Osteoblast (primary cell): ENCODE results near the gene CCDC91. TPM values are rescaled to one million over a fixed set of nuclear protein-coding genes. Genes with fewer than 3 reads are reported as not detected.

Experiments used
- DNase-seq: peaks from one replicate; pipeline ENCODE4 v3.0.0; 2011; ENCODE audit warnings: low spot score, mixed read lengths; ENCODE audit not compliant: insufficient read length; ENCODE audit errors: missing footprints
- H2AFZ ChIP-seq: 2 replicates; pipeline ENCODE4 v1.6.0; 2011; ENCODE audit warnings: mild to moderate bottlenecking, low read length
- H3K27ac ChIP-seq: 2 replicates; pipeline ENCODE4 v1.5.1; 2011; ENCODE audit warnings: mild to moderate bottlenecking, low read depth, low read length, moderate library complexity
- H3K27me3 ChIP-seq: 2 replicates; pipeline ENCODE4 v1.6.0; 2012; ENCODE audit warnings: mild to moderate bottlenecking, control low read depth, inconsistent platforms, low read length, moderate library complexity; ENCODE audit not compliant: insufficient read depth
- H3K36me3 ChIP-seq: 2 replicates; pipeline ENCODE4 v1.5.1; 2011; ENCODE audit warnings: mild to moderate bottlenecking, low read length, control low read depth, moderate library complexity; ENCODE audit not compliant: insufficient read depth
- H3K4me1 ChIP-seq: 2 replicates; pipeline ENCODE4 v1.5.1; 2011; ENCODE audit warnings: mild to moderate bottlenecking, low read length, control low read depth, moderate library complexity; ENCODE audit not compliant: insufficient read depth
- H3K4me2 ChIP-seq: 2 replicates; pipeline ENCODE4 v1.6.0; 2011; ENCODE audit warnings: mild to moderate bottlenecking, low read length; ENCODE audit not compliant: insufficient read depth
- H3K4me3 ChIP-seq: fragments of 200-600 bp; sonication (generic); 3 replicates; pipeline ENCODE4 v1.5.1; 2012; ENCODE audit warnings: mild to moderate bottlenecking, low read length, inconsistent platforms; ENCODE audit not compliant: insufficient read depth
- H3K79me2 ChIP-seq: 2 replicates; pipeline ENCODE4 v1.6.0; 2012; ENCODE audit warnings: mild to moderate bottlenecking, low read length, control low read depth, inconsistent platforms; ENCODE audit not compliant: insufficient read depth
- H3K9me3 ChIP-seq: 2 replicates; pipeline ENCODE4 v1.5.1; 2011; ENCODE audit warnings: low read depth, low read length, control low read depth
- H4K20me1 ChIP-seq: 2 replicates; pipeline ENCODE4 v1.6.0; 2012; ENCODE audit warnings: mild to moderate bottlenecking, low read length, control low read depth; ENCODE audit not compliant: insufficient read depth
- CTCF ChIP-seq: IDR thresholded peaks from 2 replicates; pipeline ENCODE4 v1.5.1; 2011; ENCODE audit warnings: mild to moderate bottlenecking, low read depth, low read length, moderate library complexity; ENCODE audit errors: extremely low read depth
- total RNA-seq: library from RNA; depleted of rRNA; stranded (reverse); fragments of >200 nt; gene quantifications from 2 replicates; pipeline ENCODE4 v1.2.3, GENCODE V29; 2012

CCDC91 gene
- total RNA-seq, 1 donor = 36.2 TPM

GRCh38 chr12:28517101-28517500, 326.8 kb downstream of the CCDC91 start:
- H4K20me1 ChIP-seq = no peaks in the 10 kb centered on the region
- no peak for TF ChIP-seq CTCF
- no peak overlapping the region for H3K4me3 ChIP-seq

GRCh38 chr12:28527631-28528249, 337.5 kb downstream of the CCDC91 start:
- H3K36me3 ChIP-seq = no peaks in the 10 kb centered on the region
- H3K9me3 ChIP-seq = no peaks in the 10 kb centered on the region
- no peaks in the 10 kb centered on the region for H3K79me2 ChIP-seq
- H3K4me1 ChIP-seq = no peaks in the 10 kb centered on the region
- no peaks in the 10 kb centered on the region for H3K27me3 ChIP-seq
- no peak overlapping the region for H3K4me2 ChIP-seq
- DNase-seq = no peak
- no peak for TF ChIP-seq CTCF
- H4K20me1 ChIP-seq = no peaks in the 10 kb centered on the region
- H3K27ac ChIP-seq = no peak overlapping the region
- no peak overlapping the region for H3K4me3 ChIP-seq
- no peak overlapping the region for H2AFZ ChIP-seq

More at GRCh38 chr12:28517101-28517500, 326.8 kb downstream of the CCDC91 start:
- no peak overlapping the region for H3K27ac ChIP-seq
- no peak overlapping the region for H3K4me2 ChIP-seq
- H3K9me3 ChIP-seq = no peaks in the 10 kb centered on the region
- no peaks in the 10 kb centered on the region for H3K27me3 ChIP-seq
- H3K79me2 ChIP-seq = no peaks in the 10 kb centered on the region
- no peak overlapping the region for H2AFZ ChIP-seq
- H3K4me1 ChIP-seq = no peaks in the 10 kb centered on the region
- H3K36me3 ChIP-seq = no peaks in the 10 kb centered on the region
- no peak for DNase-seq

GRCh38 chr12:28535216-28535615, 345.0 kb downstream of the CCDC91 start:
- Histone ChIP-seq H3K4me3 (no peak overlapping the region), H3K4me2 (peak overlapping the region; percentile 55)
- no peak for TF ChIP-seq CTCF

DNA sequence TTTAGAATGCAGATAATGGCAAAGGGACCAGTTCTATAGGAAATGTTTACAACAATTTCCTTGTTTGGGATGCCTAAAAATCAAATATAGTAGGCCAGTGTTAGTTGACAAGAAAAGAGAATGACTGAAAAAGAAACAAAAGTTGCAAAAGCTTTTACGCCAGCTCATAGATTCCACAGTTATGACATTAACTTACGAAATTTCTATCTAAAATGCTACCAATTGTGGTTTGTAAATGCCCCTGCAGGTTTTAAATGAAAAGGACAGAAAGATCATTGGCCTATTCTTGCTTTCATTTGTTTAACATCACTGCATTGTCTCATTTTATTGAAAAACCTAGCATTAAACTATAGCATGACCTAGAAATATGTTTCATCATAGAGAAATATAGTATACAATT, 345.8 kb downstream of the CCDC91 start:
- TF ChIP-seq CTCF = peak; percentile 17
- Histone ChIP-seq H3K9me3 (no peaks in the 10 kb centered on the region), H3K36me3 (no peaks in the 10 kb centered on the region), H4K20me1 (no peaks in the 10 kb centered on the region), H3K27ac (peak overlapping the region; percentile 78), H3K79me2 (no peaks in the 10 kb centered on the region), H3K4me2 (peak overlapping the region; percentile 55), H3K4me3 (no peak overlapping the region), H3K4me1 (peaks cover 36% of the 10 kb centered on the region), H3K27me3 (no peaks in the 10 kb centered on the region), H2AFZ (no peak overlapping the region)
- DNase-seq = no peak

More at GRCh38 chr12:28535216-28535615, 345.0 kb downstream of the CCDC91 start:
- H3K4me1 ChIP-seq = peaks cover 34% of the 10 kb centered on the region
- H3K9me3 ChIP-seq = no peaks in the 10 kb centered on the region
- no peaks in the 10 kb centered on the region for H3K79me2 ChIP-seq
- H2AFZ ChIP-seq = no peak overlapping the region
- H3K27ac ChIP-seq = peak overlapping the region; percentile 78
- no peaks in the 10 kb centered on the region for H3K36me3 ChIP-seq
- DNase-seq = no peak
- no peaks in the 10 kb centered on the region for H4K20me1 ChIP-seq
- H3K27me3 ChIP-seq = no peaks in the 10 kb centered on the region
